Endodermal cell (in vitro differentiated cells): ENCODE data around the gene BPIFA3. TPM values are rescaled to one million over a fixed set of nuclear protein-coding genes. Genes with fewer than 3 reads are reported as not detected.

Experiments
- DNase-seq: peaks from one replicate; pipeline ENCODE4 v3.0.0-alpha.2; 2017
- H3K27ac ChIP-seq: 2 replicates; pipeline ENCODE4 v1.5.1; 2013; ENCODE audit warnings: mild to moderate bottlenecking, low read depth, low read length, moderate library complexity
- H3K27me3 ChIP-seq: 2 replicates; pipeline ENCODE4 v1.6.1; 2013; ENCODE audit warnings: mild to moderate bottlenecking, low read length, moderate library complexity; ENCODE audit not compliant: insufficient read depth, control insufficient read depth, poor library complexity, severe bottlenecking
- H3K36me3 ChIP-seq: 2 replicates; pipeline ENCODE4 v1.7.0; 2013; ENCODE audit warnings: mild to moderate bottlenecking, low read length, moderate library complexity; ENCODE audit not compliant: control insufficient read depth, insufficient read depth
- H3K4me1 ChIP-seq: one replicate; pipeline ENCODE4 v1.7.0; 2013; ENCODE audit warnings: low read length; ENCODE audit not compliant: control insufficient read depth, insufficient read depth
- H3K4me3 ChIP-seq: 2 replicates; pipeline ENCODE4 v1.5.1; 2013; ENCODE audit warnings: mild to moderate bottlenecking, low read length, moderate library complexity
- H3K9ac ChIP-seq: 2 replicates; pipeline ENCODE4 v1.6.1; 2013; ENCODE audit warnings: mild to moderate bottlenecking, low read length, moderate library complexity; ENCODE audit not compliant: poor library complexity, severe bottlenecking; ENCODE audit errors: extremely low read depth
- H3K9me3 ChIP-seq: 2 replicates; pipeline ENCODE4 v1.6.1; 2013; ENCODE audit warnings: mild to moderate bottlenecking, low read length, moderate library complexity; ENCODE audit not compliant: control insufficient read depth
- H3K27ac Mint-ChIP-seq: 2 replicates; pipeline ENCODE4 v1.8.0; 2020; ENCODE audit warnings: mixed read lengths
- H3K27me3 Mint-ChIP-seq: 2 replicates; pipeline ENCODE4 v1.8.0; 2021; ENCODE audit warnings: mild to moderate bottlenecking, mixed read lengths; ENCODE audit not compliant: insufficient read depth
- H3K36me3 Mint-ChIP-seq: 2 replicates; pipeline ENCODE4 v1.8.0; 2020; ENCODE audit warnings: low read depth, mixed read lengths
- H3K4me1 Mint-ChIP-seq: 2 replicates; pipeline ENCODE4 v1.8.0; 2020; ENCODE audit warnings: mixed read lengths
- H3K4me3 Mint-ChIP-seq: 2 replicates; pipeline ENCODE4 v1.8.0; 2020; ENCODE audit warnings: mild to moderate bottlenecking, moderate library complexity, mixed read lengths
- H3K9me3 Mint-ChIP-seq: 2 replicates; pipeline ENCODE4 v1.8.0; 2020; ENCODE audit warnings: mild to moderate bottlenecking, mixed read lengths
- CTCF ChIP-seq: fragments of 200-600 bp; sonication (generic); conservative IDR thresholded peaks from 2 replicates; pipeline ENCODE4 v1.5.0; 2021; ENCODE audit warnings: antibody characterized with exemption, mild to moderate bottlenecking
- WGBS, 2 experiments: methylation state at CpG; one replicate each; pipeline versions ENCODE4 v1.1.5 to v1.1.7; 2013; ENCODE audit warnings: missing lambda C conversion rate in 2 of 2, mixed read lengths in 1 of 2; ENCODE audit not compliant: insufficient coverage in 1 of 2, insufficient read length in 1 of 2; 5-methylcytosine and 5-hydroxymethylcytosine counted together
- total RNA-seq, 2 donors: library from RNA; stranded (reverse); fragmentation: NEBNext Ultra II Directional in 1 of 2; extraction: Animal tissue kit (Norgen Biotek cat#: 25700) in 1 of 2; gene quantifications; 2 replicates in 1 of 2; 3 replicates in 1 of 2; pipeline ENCODE4 v1.2.1, GENCODE V29; 2021

The BPIFA3 gene
- total RNA-seq, 2 donors from 2014 or later: not detected

- TF ChIP-seq CTCF: no peak
- Mint-ChIP-seq H3K4me3 (no peak overlapping the region), H3K27me3 (peaks cover 22% of the 10 kb centered on the region), H3K27ac (no peak overlapping the region), H3K4me1 (no peaks in the 10 kb centered on the region), H3K9me3 (no peaks in the 10 kb centered on the region), H3K36me3 (no peaks in the 10 kb centered on the region)
- Histone ChIP-seq H3K9me3 (no peaks in the 10 kb centered on the region), H3K9ac (no peak overlapping the region), H3K27ac (no peak overlapping the region), H3K4me3 (no peak overlapping the region), H3K4me1 (no peaks in the 10 kb centered on the region), H3K27me3 (peaks cover 5% of the 10 kb centered on the region), H3K36me3 (no peaks in the 10 kb centered on the region)
- 89 to 93% methylated on average over 3 of the region's 3 CpGs for WGBS, 2 experiments
- DNase-seq: no peak
Observed at GRCh38 chr20:33246077-33246476, 28.9 kb downstream of the BPIFA3 start.

GRCh38 chr20:33249456-33249855 is 32.3 kb downstream of the BPIFA3 start:
- H3K36me3 Mint-ChIP-seq: no peaks in the 10 kb centered on the region
- H3K27ac Mint-ChIP-seq: no peak overlapping the region
- H3K4me1 ChIP-seq: no peaks in the 10 kb centered on the region
- no peak overlapping the region for H3K9ac ChIP-seq
- no peak for DNase-seq
- no peaks in the 10 kb centered on the region for H3K4me1 Mint-ChIP-seq
- no peak overlapping the region for H3K27ac ChIP-seq
- no peaks in the 10 kb centered on the region for H3K27me3 ChIP-seq
- peaks cover 10% of the 10 kb centered on the region for H3K27me3 Mint-ChIP-seq
- TF ChIP-seq CTCF: no peak
- no peak overlapping the region for H3K4me3 ChIP-seq
- no peaks in the 10 kb centered on the region for H3K36me3 ChIP-seq
- H3K9me3 ChIP-seq: peaks cover 5% of the 10 kb centered on the region
- peaks cover 3% of the 10 kb centered on the region for H3K9me3 Mint-ChIP-seq
- H3K4me3 Mint-ChIP-seq: no peak overlapping the region
- 80 to 92% methylated on average over 1 of the region's 1 CpG for WGBS, 2 experiments

DNA sequence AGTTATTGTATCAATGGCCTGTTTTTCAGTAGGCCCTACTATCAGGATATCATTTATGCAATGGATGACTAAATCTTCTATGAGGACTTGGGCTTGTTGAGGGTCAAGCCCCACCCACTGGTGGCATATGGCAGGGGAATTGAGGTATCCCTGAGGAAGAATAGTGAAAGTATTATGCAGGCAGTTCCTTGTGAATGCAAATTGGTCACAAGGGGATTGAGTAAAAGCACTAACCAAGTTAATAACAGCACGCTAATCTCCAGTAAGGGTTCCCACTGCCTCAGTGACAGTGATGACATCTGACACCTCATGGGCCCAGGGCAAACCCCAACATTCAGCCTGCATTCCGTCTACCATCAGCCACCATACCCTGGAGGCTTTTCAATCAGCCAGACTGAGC is 33.5 kb downstream of the BPIFA3 start:
- Mint-ChIP-seq H3K27ac (no peak overlapping the region), H3K9me3 (peaks cover 10% of the 10 kb centered on the region), H3K4me1 (no peaks in the 10 kb centered on the region), H3K4me3 (no peak overlapping the region), H3K27me3 (peaks cover 10% of the 10 kb centered on the region), H3K36me3 (no peaks in the 10 kb centered on the region)
- no peak for TF ChIP-seq CTCF
- Histone ChIP-seq H3K36me3 (no peaks in the 10 kb centered on the region), H3K27me3 (no peaks in the 10 kb centered on the region), H3K9ac (no peak overlapping the region), H3K4me3 (no peak overlapping the region), H3K9me3 (peaks cover 14% of the 10 kb centered on the region), H3K4me1 (no peaks in the 10 kb centered on the region), H3K27ac (no peak overlapping the region)
- WGBS, 2 experiments: 75 to 86% methylated on average over 1 to 2 of the region's 2 CpGs
- DNase-seq: no peak
